HUES64 (cell line): ENCODE data around the gene CNN2.
A peak's percentile ranks its signal among the peaks of the same experiment; 100 is the strongest.

Experiments
- H3K27ac ChIP-seq: 2 replicates; pipeline ENCODE4 v1.7.0; 2013; ENCODE audit warnings: low read depth, low read length, inconsistent platforms
- H3K27me3 ChIP-seq: 2 replicates; pipeline ENCODE4 v1.6.1; 2013; ENCODE audit warnings: mild to moderate bottlenecking, low read length; ENCODE audit not compliant: insufficient read depth
- H3K36me3 ChIP-seq: 2 replicates; pipeline ENCODE4 v1.6.1; 2013; ENCODE audit warnings: mild to moderate bottlenecking, low read length; ENCODE audit not compliant: insufficient read depth
- H3K4me1 ChIP-seq: 2 replicates; pipeline ENCODE4 v1.6.1; 2013; ENCODE audit warnings: mild to moderate bottlenecking, low read length, moderate library complexity; ENCODE audit not compliant: insufficient read depth
- H3K4me3 ChIP-seq: 2 replicates; pipeline ENCODE4 v1.5.1; 2013; ENCODE audit warnings: mild to moderate bottlenecking, low read length, moderate library complexity
- H3K9ac ChIP-seq: 2 replicates; pipeline ENCODE4 v1.6.1; 2013; ENCODE audit warnings: mild to moderate bottlenecking, low read depth, low read length
- H3K9me3 ChIP-seq: 2 replicates; pipeline ENCODE4 v1.6.1; 2013; ENCODE audit warnings: low read depth, low read length; ENCODE audit not compliant: insufficient read depth
- WGBS: fragments of 150-250, 120-280 bp; methylation state at CpG from one replicate; pipeline ENCODE4 v1.1.7; 2013; ENCODE audit warnings: missing lambda C conversion rate; 5-methylcytosine and 5-hydroxymethylcytosine counted together

The CNN2 gene

GRCh38 chr19:1073063-1073955, 46.9 kb downstream of the CNN2 start:
- H3K9me3 ChIP-seq: no peaks in the 10 kb centered on the region
- no peak overlapping the region for H3K9ac ChIP-seq
- no peaks in the 10 kb centered on the region for H3K4me1 ChIP-seq
- no peak overlapping the region for H3K4me3 ChIP-seq
- 92% methylated on average over 30 of the region's 30 CpGs for whole genome bisulfite sequencing
- H3K36me3 ChIP-seq: peaks cover 25% of the 10 kb centered on the region
- H3K27me3 ChIP-seq: peaks cover 18% of the 10 kb centered on the region
- no peak overlapping the region for H3K27ac ChIP-seq

GRCh38 chr19:1073956-1074517, 47.6 kb downstream of the CNN2 start:
- WGBS: 91% methylated on average over 28 of the region's 28 CpGs
- H3K9me3 ChIP-seq: no peaks in the 10 kb centered on the region
- H3K9ac ChIP-seq: no peak overlapping the region
- peaks cover 14% of the 10 kb centered on the region for H3K27me3 ChIP-seq
- no peak overlapping the region for H3K4me3 ChIP-seq
- H3K4me1 ChIP-seq: no peaks in the 10 kb centered on the region
- H3K36me3 ChIP-seq: peaks cover 25% of the 10 kb centered on the region
- no peak overlapping the region for H3K27ac ChIP-seq

- no peaks in the 10 kb centered on the region for H3K4me1 ChIP-seq
- WGBS: 97% methylated on average over 54 of the region's 54 CpGs
Measured at GRCh38 chr19:1074544-1075283, 48.3 kb downstream of the CNN2 start.

GRCh38 chr19:1076046-1076386, 49.6 kb downstream of the CNN2 start:
- Histone ChIP-seq H3K9me3 (no peaks in the 10 kb centered on the region), H3K4me3 (no peak overlapping the region), H3K36me3 (peaks cover 38% of the 10 kb centered on the region), H3K9ac (no peak overlapping the region), H3K4me1 (no peaks in the 10 kb centered on the region), H3K27me3 (peaks cover 7% of the 10 kb centered on the region), H3K27ac (no peak overlapping the region)
- 95% methylated on average over 4 of the region's 4 CpGs for WGBS

More at GRCh38 chr19:1074544-1075283, 48.3 kb downstream of the CNN2 start:
- Histone ChIP-seq H3K9ac (no peak overlapping the region), H3K27ac (no peak overlapping the region), H3K36me3 (peaks cover 27% of the 10 kb centered on the region), H3K27me3 (peaks cover 14% of the 10 kb centered on the region), H3K4me3 (no peak overlapping the region), H3K9me3 (no peaks in the 10 kb centered on the region)

GRCh38 chr19:1076951-1077350, 50.5 kb downstream of the CNN2 start:
- H3K9ac ChIP-seq: no peak overlapping the region

GRCh38 chr19:1079566-1080111, 53.2 kb downstream of the CNN2 start:
- no peak overlapping the region for H3K4me3 ChIP-seq
- H3K27me3 ChIP-seq: no peaks in the 10 kb centered on the region
- H3K9me3 ChIP-seq: no peaks in the 10 kb centered on the region
- H3K27ac ChIP-seq: no peak overlapping the region
- WGBS: 94% methylated on average over 45 of the region's 45 CpGs
- H3K4me1 ChIP-seq: no peaks in the 10 kb centered on the region
- H3K9ac ChIP-seq: no peak overlapping the region
- H3K36me3 ChIP-seq: peaks cover 43% of the 10 kb centered on the region

More at GRCh38 chr19:1076951-1077350, 50.5 kb downstream of the CNN2 start:
- Histone ChIP-seq H3K9me3 (no peaks in the 10 kb centered on the region), H3K4me3 (no peak overlapping the region), H3K36me3 (peaks cover 38% of the 10 kb centered on the region), H3K27ac (no peak overlapping the region), H3K27me3 (no peaks in the 10 kb centered on the region), H3K4me1 (no peaks in the 10 kb centered on the region)
- WGBS: 94% methylated on average over 16 of the region's 16 CpGs

GRCh38 chr19:1080360-1081161, 54.2 kb downstream of the CNN2 start:
- Histone ChIP-seq H3K9me3 (no peaks in the 10 kb centered on the region), H3K4me1 (no peaks in the 10 kb centered on the region)
- 95% methylated on average over 50 of the region's 50 CpGs for WGBS

GRCh38 chr19:1081301-1082164, 55.1 kb downstream of the CNN2 start:
- Histone ChIP-seq H3K9me3 (no peaks in the 10 kb centered on the region), H3K4me1 (no peaks in the 10 kb centered on the region), H3K36me3 (peaks cover 47% of the 10 kb centered on the region), H3K9ac (no peak overlapping the region), H3K4me3 (peak overlapping the region; percentile 28; the same call in 1 of the 2 replicates), H3K27ac (peak overlapping the region; percentile 41; the same call in 1 of the 2 replicates), H3K27me3 (no peaks in the 10 kb centered on the region)
- 76% methylated on average over 58 of the region's 58 CpGs for WGBS

More at GRCh38 chr19:1080360-1081161, 54.2 kb downstream of the CNN2 start:
- H3K36me3 ChIP-seq: peaks cover 46% of the 10 kb centered on the region
- no peak overlapping the region for H3K27ac ChIP-seq
- H3K4me3 ChIP-seq: no peak overlapping the region
- H3K27me3 ChIP-seq: no peaks in the 10 kb centered on the region
- no peak overlapping the region for H3K9ac ChIP-seq

- Histone ChIP-seq H3K4me3 (peak overlapping the region; percentile 55), H3K9me3 (no peaks in the 10 kb centered on the region), H3K9ac (no peak overlapping the region), H3K4me1 (no peaks in the 10 kb centered on the region), H3K27ac (no peak overlapping the region), H3K27me3 (no peaks in the 10 kb centered on the region), H3K36me3 (peaks cover 51% of the 10 kb centered on the region)
- 24% methylated on average over 51 of the region's 51 CpGs for WGBS
Measured at GRCh38 chr19:1082165-1082927, 55.9 kb downstream of the CNN2 start.
